Measurements from ENCODE around the gene MICALL2.

GRCh38 chr7:1449501-1449900, 9.8 kb downstream of the MICALL2 start:
- TF ChIP-seq, protein P1, sequence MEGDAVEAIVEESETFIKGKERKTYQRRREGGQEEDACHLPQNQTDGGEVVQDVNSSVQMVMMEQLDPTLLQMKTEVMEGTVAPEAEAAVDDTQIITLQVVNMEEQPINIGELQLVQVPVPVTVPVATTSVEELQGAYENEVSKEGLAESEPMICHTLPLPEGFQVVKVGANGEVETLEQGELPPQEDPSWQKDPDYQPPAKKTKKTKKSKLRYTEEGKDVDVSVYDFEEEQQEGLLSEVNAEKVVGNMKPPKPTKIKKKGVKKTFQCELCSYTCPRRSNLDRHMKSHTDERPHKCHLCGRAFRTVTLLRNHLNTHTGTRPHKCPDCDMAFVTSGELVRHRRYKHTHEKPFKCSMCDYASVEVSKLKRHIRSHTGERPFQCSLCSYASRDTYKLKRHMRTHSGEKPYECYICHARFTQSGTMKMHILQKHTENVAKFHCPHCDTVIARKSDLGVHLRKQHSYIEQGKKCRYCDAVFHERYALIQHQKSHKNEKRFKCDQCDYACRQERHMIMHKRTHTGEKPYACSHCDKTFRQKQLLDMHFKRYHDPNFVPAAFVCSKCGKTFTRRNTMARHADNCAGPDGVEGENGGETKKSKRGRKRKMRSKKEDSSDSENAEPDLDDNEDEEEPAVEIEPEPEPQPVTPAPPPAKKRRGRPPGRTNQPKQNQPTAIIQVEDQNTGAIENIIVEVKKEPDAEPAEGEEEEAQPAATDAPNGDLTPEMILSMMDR (IDR thresholded peaks at IDR 0.05) = no peak
- no peak for TF ChIP-seq POLR2AphosphoS5 (IDR thresholded peaks at IDR 0.05)
